Skeletal muscle satellite cell (primary cell): ENCODE results near the gene S100A2. TPM values are rescaled to one million over a fixed set of nuclear protein-coding genes. Genes with fewer than 3 reads are reported as not detected.
A peak's percentile ranks its signal among the peaks of the same experiment; 100 is the strongest.

Experiments used
- H3K27me3 ChIP-seq: 2 replicates; pipeline ENCODE4 v1.7.0; 2013; ENCODE audit warnings: low read length; ENCODE audit not compliant: control insufficient read depth, insufficient read depth
- H3K36me3 ChIP-seq: 2 replicates; pipeline ENCODE4 v1.7.0; 2013; ENCODE audit warnings: mild to moderate bottlenecking, control low read depth, low read length; ENCODE audit not compliant: insufficient read depth
- H3K4me1 ChIP-seq: 2 replicates; pipeline ENCODE4 v1.7.0; 2013; ENCODE audit warnings: low read length; ENCODE audit not compliant: control insufficient read depth, insufficient read depth
- H3K4me2 ChIP-seq: 2 replicates; pipeline ENCODE4 v1.7.0; 2013; ENCODE audit warnings: mild to moderate bottlenecking, low read length
- H3K4me3 ChIP-seq: 2 replicates; pipeline ENCODE4 v1.7.0; 2013; ENCODE audit warnings: low read length
- H3K9ac ChIP-seq: 2 replicates; pipeline ENCODE4 v1.7.0; 2013; ENCODE audit warnings: mild to moderate bottlenecking, low read depth, low read length, moderate library complexity
- H3K9me3 ChIP-seq: replicated peaks from 2 replicates; pipeline ENCODE4 v1.7.0; 2013; ENCODE audit warnings: mild to moderate bottlenecking, control low read depth, low read length
- total RNA-seq: library from RNA; depleted of rRNA; stranded (reverse); fragments of >200 nt; gene quantifications from 2 replicates; pipeline ENCODE4 v1.2.3, GENCODE V29; 2012; rRNA removed

S100A2 gene
- 2.5 and 3.9 TPM in 2 replicates for total RNA-seq

DNA sequence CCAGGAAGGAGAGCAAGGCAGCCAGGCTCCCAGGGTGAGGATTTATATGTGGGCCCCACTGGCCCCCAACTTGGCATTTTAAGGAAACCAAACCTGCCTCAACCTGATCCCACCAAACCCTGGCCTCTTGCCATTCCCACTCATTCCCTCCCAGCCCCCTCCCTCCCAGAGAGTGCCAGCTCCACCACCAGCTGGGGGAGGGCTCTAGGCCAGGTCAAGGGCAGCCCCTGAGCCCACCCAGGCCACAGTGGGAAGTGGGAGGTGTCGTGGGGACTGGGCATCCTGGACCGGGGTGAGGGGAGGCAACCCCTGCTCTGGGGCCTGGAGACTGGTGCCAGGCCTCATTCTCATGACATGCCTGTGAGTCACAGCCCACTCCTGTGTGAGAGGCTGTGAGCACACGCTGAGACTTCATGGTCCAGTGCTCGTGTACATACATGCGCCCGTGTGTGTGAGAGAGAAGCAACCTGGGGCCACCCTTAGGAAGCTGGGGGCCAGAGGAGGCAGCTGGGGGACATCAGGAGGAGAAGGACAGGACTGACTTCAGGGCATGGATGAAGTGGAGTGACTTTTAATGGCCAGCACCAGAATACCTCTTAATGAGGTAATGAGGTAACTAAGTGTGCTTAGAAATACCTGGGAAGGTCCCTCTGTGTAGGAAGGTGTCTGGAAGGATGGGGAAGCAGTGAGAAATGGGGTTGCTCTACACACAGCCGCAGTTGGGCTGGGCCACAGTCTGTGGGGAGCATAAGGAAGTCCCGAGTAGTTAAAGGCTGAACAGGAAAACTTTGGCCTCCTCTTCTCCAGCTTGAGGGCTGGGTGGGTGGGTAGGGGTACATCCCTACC is at the start of gene S100A2:
Gene S100A2 (minus strand): TSS at position 316 of the 846 bp plus-strand sequence. CDS start 1,967 bp downstream, outside the sequence.
- H3K27me3 ChIP-seq, result no peaks in the 10 kb centered on the region
- H3K9me3 ChIP-seq, result no peaks in the 10 kb centered on the region
- H3K4me1 ChIP-seq, result peaks cover 54% of the 10 kb centered on the region
- H3K4me3 ChIP-seq, result peak within 1 kb of the TSS; percentile 59
- no peaks in the 10 kb centered on the region for H3K36me3 ChIP-seq
- peak within 1 kb of the TSS; percentile 80 for H3K4me2 ChIP-seq
- H3K9ac ChIP-seq, result peak within 1 kb of the TSS; percentile 93

DNA sequence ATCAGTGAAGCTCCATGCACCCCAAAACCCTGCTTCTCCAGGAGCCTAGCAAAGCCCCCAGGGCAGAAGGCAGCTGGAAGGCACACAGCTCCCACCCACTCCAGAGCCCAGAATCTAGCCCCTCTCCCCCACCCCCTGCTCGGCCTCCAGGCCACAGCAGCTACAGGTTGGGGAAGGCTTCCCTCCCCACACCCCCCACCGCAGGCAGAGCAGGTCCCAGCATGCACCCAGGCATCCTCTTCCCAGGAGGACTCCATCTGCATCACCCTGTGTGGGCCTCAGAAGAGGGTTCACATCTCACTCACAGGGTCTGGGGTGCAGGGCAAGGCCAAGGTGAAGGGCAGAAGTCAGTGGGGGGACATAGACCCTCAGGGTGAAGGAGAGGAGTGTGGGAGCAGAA is 49.8 kb upstream of the S100A2 start:
- Histone ChIP-seq H3K9me3 (no peaks in the 10 kb centered on the region), H3K36me3 (peaks cover 23% of the 10 kb centered on the region), H3K9ac (no peak overlapping the region), H3K4me1 (peaks cover 23% of the 10 kb centered on the region), H3K27me3 (no peaks in the 10 kb centered on the region), H3K4me2 (no peak overlapping the region), H3K4me3 (no peak overlapping the region)

DNA sequence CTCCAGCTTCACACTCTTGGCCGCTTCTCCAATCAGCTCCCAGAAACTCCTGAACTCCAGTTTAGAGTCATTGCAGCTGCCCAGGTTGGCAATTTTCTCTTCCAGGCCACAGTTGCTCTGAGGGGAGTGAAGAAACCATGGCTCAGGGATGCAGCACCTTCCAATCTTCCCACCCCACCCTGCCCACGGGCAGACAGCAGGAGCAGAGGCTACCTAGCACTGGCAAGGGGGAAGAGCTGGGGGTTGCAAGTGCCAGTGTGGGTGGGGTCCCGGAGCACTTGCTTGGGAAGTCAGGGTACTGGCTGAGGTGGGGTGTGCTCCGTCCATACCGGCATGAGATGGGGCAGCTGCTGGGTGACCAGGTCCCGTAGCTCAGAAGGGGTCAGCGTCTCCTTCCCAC is 49.3 kb upstream of the S100A2 start:
- Histone ChIP-seq H3K4me2 (no peak overlapping the region), H3K4me1 (peaks cover 28% of the 10 kb centered on the region), H3K4me3 (no peak overlapping the region), H3K9ac (no peak overlapping the region), H3K9me3 (no peaks in the 10 kb centered on the region), H3K36me3 (peaks cover 21% of the 10 kb centered on the region), H3K27me3 (no peaks in the 10 kb centered on the region)

DNA sequence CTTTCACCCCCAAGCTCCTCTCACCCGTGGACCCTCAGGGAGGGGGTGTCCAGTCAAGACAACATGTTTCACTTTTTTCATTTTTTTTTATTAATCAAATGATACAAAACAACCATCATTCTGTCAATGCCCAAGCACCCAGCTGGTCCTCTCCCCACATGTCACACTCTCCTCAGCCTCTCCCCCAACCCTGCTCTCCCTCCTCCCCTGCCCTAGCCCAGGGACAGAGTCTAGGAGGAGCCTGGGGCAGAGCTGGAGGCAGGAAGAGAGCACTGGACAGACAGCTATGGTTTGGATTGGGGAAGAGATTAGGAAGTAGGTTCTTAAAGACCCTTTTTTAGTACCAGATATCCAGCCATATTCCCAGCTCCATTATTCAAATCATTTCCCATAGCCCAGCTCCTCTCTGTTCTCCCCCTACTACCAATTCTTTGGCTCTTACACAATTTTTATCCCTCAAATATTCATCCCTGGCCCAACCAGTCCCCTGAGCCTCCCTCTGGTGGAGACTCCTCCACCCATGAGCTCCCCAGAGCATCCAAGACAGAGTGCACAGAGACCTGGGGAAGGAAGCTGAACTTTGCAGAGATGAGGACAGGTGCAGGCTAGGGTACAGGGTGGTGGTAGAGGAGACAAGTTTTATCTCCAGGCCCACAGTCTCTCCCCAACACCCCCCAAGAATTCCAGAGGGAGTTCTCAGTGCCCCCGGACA is 48.7 kb upstream of the S100A2 start:
- H3K27me3 ChIP-seq, result no peaks in the 10 kb centered on the region
- H3K4me3 ChIP-seq, result no peak overlapping the region
- peaks cover 34% of the 10 kb centered on the region for H3K4me1 ChIP-seq
- no peak overlapping the region for H3K9ac ChIP-seq
- H3K9me3 ChIP-seq, result no peaks in the 10 kb centered on the region
- H3K36me3 ChIP-seq, result peaks cover 18% of the 10 kb centered on the region
- H3K4me2 ChIP-seq, result no peak overlapping the region

DNA sequence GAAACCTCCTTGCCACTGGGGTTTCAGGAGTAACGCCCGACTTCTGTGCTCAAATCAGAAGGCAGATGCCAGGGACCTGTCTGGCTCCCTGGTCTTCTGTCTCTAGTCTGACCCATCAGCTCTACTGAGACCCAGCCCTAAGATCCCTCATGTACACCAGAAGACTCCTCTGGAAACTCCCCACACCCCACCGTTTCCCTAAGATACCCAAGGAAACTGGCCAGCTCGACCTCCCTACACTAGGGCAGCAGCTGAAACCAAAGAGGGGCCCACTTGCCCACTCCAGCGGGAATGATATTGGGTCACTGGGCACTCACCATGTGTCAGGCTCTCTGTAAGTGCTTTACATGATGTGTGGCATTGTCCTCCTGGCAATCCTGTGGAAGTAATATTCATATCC is 47.8 kb upstream of the S100A2 start:
- Histone ChIP-seq H3K4me1 (peaks cover 41% of the 10 kb centered on the region), H3K27me3 (no peaks in the 10 kb centered on the region), H3K9me3 (no peaks in the 10 kb centered on the region), H3K4me3 (peak overlapping the region; percentile 92), H3K36me3 (peaks cover 10% of the 10 kb centered on the region), H3K4me2 (peak overlapping the region; percentile 94), H3K9ac (peak overlapping the region; percentile 89)

DNA sequence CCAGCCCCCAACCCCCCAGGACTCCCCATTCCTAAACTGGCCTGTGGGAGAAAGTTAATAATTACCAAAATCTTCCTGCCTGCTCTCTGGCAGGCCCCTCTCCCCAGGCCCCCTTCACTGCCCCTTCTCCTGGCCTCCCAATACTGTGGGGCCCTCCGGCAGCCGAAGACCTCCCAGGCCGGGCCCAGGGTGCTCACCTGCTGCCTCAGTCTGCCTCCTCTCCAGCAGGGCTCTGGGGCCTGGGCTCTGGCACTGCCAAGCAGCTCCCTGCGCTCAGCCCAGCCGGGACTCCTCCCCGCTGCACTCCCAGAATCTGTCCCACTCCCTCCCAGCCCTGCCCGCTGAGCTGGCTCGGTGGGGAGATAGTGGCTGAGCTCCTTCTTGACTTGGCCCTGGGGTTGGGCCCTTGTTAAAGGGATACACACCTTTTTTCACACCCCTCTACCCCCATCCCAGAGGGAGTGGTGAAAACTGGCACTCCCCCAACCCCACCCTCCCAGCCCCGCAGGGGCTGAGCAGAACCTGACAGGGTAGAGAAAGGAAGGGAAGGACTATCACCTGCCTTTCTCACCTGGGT is 47.2 kb upstream of the S100A2 start, which contains the start of gene S100A16:
Gene S100A16 (minus strand): TSS at position 383 of the 577 bp plus-strand sequence. CDS start 4,986 bp downstream, outside the sequence.
- no peaks in the 10 kb centered on the region for H3K27me3 ChIP-seq
- peak within 1 kb of the TSS; percentile 89 for H3K9ac ChIP-seq
- peaks cover 15% of the 10 kb centered on the region for H3K36me3 ChIP-seq
- no peaks in the 10 kb centered on the region for H3K9me3 ChIP-seq
- H3K4me3 ChIP-seq, result peak within 1 kb of the TSS; percentile 92
- H3K4me1 ChIP-seq, result peaks cover 46% of the 10 kb centered on the region
- H3K4me2 ChIP-seq, result peak within 1 kb of the TSS; percentile 94

DNA sequence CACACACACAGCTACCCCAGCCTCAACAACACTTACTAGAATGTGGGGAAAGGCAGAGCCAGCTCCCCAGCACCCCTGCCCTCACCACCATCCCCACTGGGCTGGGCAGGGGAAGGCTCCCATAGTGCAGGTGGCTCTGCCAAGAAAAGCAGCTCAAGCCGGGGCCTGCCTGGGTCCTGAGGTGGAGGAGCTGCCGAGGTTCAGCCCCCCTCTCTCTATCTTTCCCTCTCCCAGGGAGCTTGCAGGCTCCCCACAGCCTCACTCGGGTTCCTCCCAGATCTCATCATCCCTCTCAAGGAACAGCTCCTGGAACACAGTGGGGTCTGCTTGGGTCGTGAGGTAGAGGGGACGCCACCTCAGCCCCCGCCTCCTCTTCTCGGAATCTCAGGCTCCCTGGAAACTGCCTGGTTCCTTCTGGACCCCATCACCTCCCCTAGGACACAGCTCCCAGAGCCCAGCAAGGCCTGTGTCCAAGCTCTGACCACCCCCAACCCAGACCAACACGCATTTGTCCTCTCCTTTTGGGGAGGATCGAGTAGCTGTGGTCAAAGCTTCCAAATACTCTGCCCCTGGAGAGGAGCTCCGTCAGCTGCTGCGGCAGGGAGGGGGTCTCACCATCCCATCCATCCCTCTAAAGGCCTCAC is 46.6 kb upstream of the S100A2 start:
- Histone ChIP-seq H3K4me2 (peak overlapping the region; percentile 94), H3K36me3 (peaks cover 21% of the 10 kb centered on the region), H3K4me1 (peaks cover 48% of the 10 kb centered on the region), H3K27me3 (no peaks in the 10 kb centered on the region), H3K9ac (peak overlapping the region; percentile 89), H3K4me3 (peak overlapping the region; percentile 92), H3K9me3 (no peaks in the 10 kb centered on the region)

DNA sequence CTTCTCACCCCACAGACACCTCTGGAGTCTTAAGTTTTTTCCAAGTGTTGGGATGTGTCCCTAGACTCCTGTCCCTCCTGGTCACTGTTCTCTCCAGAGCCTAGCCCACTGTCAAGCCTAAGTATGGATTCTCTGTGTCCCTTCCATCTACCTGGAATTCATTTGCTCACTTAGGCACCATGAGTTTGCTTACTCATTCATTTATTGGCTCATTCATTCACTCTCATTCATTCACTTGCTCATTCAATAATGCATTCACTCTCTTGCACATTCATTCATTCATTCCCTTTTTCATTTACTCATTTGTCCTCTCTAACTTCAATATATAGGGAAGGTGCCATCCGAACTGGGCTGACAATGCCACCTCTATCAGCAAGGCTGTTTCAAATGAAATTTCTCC is 45.7 kb upstream of the S100A2 start:
- H3K4me3 ChIP-seq, result peak overlapping the region; percentile 92

DNA sequence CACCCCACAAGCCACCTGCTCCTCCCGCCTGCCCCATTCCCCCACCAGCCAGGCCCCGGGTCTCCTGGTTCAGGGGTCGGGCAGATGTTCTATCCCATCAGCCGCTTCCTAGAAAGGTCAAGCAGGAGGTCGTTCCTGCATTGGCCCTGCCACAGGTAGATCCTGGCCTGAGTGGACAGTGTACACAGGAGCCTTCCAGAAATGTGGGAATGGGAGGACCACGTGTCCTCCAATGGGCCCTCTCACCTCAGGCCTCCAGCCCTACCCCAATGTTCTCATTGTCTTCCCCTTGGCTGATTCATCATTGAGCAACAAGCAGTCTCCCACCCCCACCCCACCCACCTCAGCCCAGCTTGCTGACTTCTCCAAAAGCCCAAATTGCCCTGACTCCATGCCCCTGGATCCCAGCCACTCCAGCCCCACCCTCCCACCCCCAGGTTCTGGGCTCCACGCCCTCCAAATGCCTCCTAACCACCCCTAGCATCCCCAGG is 45.2 kb upstream of the S100A2 start:
- H3K9me3 ChIP-seq, result no peaks in the 10 kb centered on the region
- peaks cover 35% of the 10 kb centered on the region for H3K36me3 ChIP-seq
- peaks cover 42% of the 10 kb centered on the region for H3K4me1 ChIP-seq
- peak overlapping the region; percentile 94 for H3K4me2 ChIP-seq
- peak overlapping the region; percentile 90 for H3K9ac ChIP-seq
- peak overlapping the region; percentile 92 for H3K4me3 ChIP-seq
- no peaks in the 10 kb centered on the region for H3K27me3 ChIP-seq

More for the DNA sequence above, 45.7 kb upstream of the S100A2 start:
- no peaks in the 10 kb centered on the region for H3K9me3 ChIP-seq
- H3K4me1 ChIP-seq, result peaks cover 43% of the 10 kb centered on the region
- no peaks in the 10 kb centered on the region for H3K27me3 ChIP-seq
- peak overlapping the region; percentile 89 for H3K9ac ChIP-seq
- H3K4me2 ChIP-seq, result peak overlapping the region; percentile 94
- H3K36me3 ChIP-seq, result peaks cover 30% of the 10 kb centered on the region

DNA sequence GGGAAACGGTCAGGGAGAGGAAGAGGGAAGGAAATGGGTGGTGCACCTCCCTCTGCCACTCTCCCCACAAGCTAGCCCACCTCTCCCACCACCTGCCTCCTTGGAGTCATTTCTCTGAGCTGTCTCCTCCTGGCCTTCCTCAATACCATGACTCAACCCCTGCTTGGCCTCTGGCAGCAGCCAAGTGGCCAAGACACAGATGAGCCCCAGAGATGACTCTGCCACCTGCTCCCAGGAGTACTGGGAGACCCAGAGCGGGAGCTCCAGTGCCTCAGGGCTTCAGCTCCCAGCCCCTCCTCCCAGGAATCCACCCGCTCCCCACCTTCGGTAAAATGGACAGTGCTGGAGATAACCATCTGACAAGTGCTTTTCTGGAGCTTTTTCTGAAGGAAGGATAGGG is 44.7 kb upstream of the S100A2 start:
- peak overlapping the region; percentile 92 for H3K4me3 ChIP-seq
- H3K4me1 ChIP-seq, result peaks cover 42% of the 10 kb centered on the region
- peak overlapping the region; percentile 94 for H3K4me2 ChIP-seq
- no peaks in the 10 kb centered on the region for H3K27me3 ChIP-seq
- peaks cover 38% of the 10 kb centered on the region for H3K36me3 ChIP-seq
- H3K9me3 ChIP-seq, result no peaks in the 10 kb centered on the region
- peak overlapping the region; percentile 90 for H3K9ac ChIP-seq

DNA sequence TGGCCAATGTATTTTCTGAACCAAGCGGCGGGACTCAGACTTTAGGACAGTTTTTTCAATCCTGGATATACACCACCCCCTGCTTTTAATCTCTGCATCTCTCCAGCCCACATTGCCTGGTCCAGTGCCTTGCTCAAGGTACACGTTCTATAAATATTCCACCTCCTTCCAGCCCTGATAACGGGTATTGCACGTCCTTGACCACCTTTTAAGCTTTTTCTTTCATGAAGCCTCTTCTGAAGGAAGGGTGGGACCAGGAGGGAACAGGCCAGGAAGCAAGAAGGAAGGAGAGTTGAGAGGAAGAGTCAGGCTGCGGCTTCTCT is 43.9 kb upstream of the S100A2 start:
- H3K4me2 ChIP-seq, result peak overlapping the region; percentile 94
- H3K9me3 ChIP-seq, result no peaks in the 10 kb centered on the region
- peaks cover 46% of the 10 kb centered on the region for H3K36me3 ChIP-seq
- peaks cover 42% of the 10 kb centered on the region for H3K4me1 ChIP-seq
- peak overlapping the region; percentile 90 for H3K9ac ChIP-seq
- H3K4me3 ChIP-seq, result peak overlapping the region; percentile 92
- no peaks in the 10 kb centered on the region for H3K27me3 ChIP-seq
